K562 (cell line): ENCODE results near the gene CMIP. TPM values are rescaled to one million over a fixed set of nuclear protein-coding genes. Genes with fewer than 3 reads are reported as not detected.

Source experiments
- BCOR ChIP-seq: fragments of 450-650 bp; IDR thresholded peaks from 2 replicates; pipeline ENCODE4 v1.6.1; 2016
- ESRRB ChIP-seq: fragments of 250-450 bp; sonication (Bioruptor Pico); IDR thresholded peaks from 2 replicates; pipeline ENCODE4 v1.5.0; 2020; ENCODE audit warnings: mild to moderate bottlenecking, moderate library complexity, borderline replicate concordance
- FOSL1 ChIP-seq: fragments of 200-800 bp; sonication (Bioruptor generic); conservative IDR thresholded peaks from 2 replicates; pipeline ENCODE4 v1.6.1; 2016; ENCODE audit warnings: missing genetic modification characterization, missing compliant biosample characterization
- FUS ChIP-seq: fragments of 200-400 bp; formaldehyde crosslinking; optimal IDR thresholded peaks from 2 replicates; pipeline ENCODE3; 2017; ENCODE audit warnings: low read depth, low read length
- HBP1 ChIP-seq: fragments of 450-650 bp; formaldehyde crosslinking; IDR thresholded peaks from 2 replicates; pipeline ENCODE4 v1.4.0; 2022; ENCODE audit warnings: missing genetic modification characterization
- HDAC8 ChIP-seq: fragments of 450-650 bp; IDR thresholded peaks from 2 replicates; pipeline ENCODE4 v1.6.1; 2016; ENCODE audit warnings: mild to moderate bottlenecking, missing genetic modification characterization, moderate library complexity, missing compliant biosample characterization
- MCM7 ChIP-seq, 2 experiments: fragments of 450-650 bp; IDR thresholded peaks; 2 replicates each; pipeline ENCODE4 v1.6.1; 2016 to 2018
- NUFIP1 ChIP-seq: fragments of 450-650 bp; IDR thresholded peaks from 2 replicates; pipeline ENCODE4 v1.6.1; 2018; ENCODE audit not compliant: partially characterized antibody
- PHF8 ChIP-seq: fragments of 200-600 bp; sonication (generic); IDR thresholded peaks from 2 replicates; pipeline ENCODE4 v1.6.1; 2012; ENCODE audit warnings: mixed run types, mild to moderate bottlenecking, inconsistent platforms, low read length, moderate library complexity, borderline replicate concordance
- RBM34 ChIP-seq: fragments of 200-400 bp; formaldehyde crosslinking; IDR thresholded peaks from 2 replicates; pipeline ENCODE4 v1.6.1; 2018; ENCODE audit warnings: low read length, borderline replicate concordance; ENCODE audit not compliant: insufficient read depth
- RREB1 ChIP-seq: fragments of 250-450 bp; sonication (Bioruptor Pico); IDR thresholded peaks from 2 replicates; pipeline ENCODE4 v1.4.0; 2020
- ZNF24 ChIP-seq: fragments of 450-650 bp; IDR thresholded peaks from 2 replicates; pipeline ENCODE4 v1.6.1; 2016
- ZNF282 ChIP-seq: sonication (generic); formaldehyde crosslinking; IDR thresholded peaks from 2 replicates; pipeline ENCODE4 v1.8.1; 2023; ENCODE audit warnings: missing genetic modification reagents
- ZNF592 ChIP-seq: fragments of 450-650 bp; IDR thresholded peaks from 2 replicates; pipeline ENCODE4 v1.6.1; 2017; ENCODE audit warnings: antibody characterized with exemption, mild to moderate bottlenecking
- polyA plus RNA-seq, 8 experiments: library from polyadenylated mRNA; depleted of rRNA in 4 of 8; stranded (reverse) in 5 of 8; unstranded in 3 of 8; fragments of >200 nt; fragmentation: Nextera tagmentation in 2 of 8; fragmentation: Illumina TruSeq in 1 of 8; extraction: Ambion mirVana in 2 of 8; extraction: Trizol in 1 of 8; gene quantifications; 2 replicates each; pipeline versions ENCODE4 v1.2.1 to v1.2.3, GENCODE V29; 2011 to 2014; ENCODE audit warnings: inconsistent platforms in 1 of 8, missing spikeins in 1 of 8
- total RNA-seq, 7 experiments: library from RNA; depleted of rRNA in 6 of 7; stranded (reverse); fragments of >200 nt in 6 of 7; fragmentation: Illumina TruSeq in 2 of 7; extraction: Trizol in 2 of 7; gene quantifications; 2 replicates each; pipeline versions ENCODE4 v1.2.1 to v1.2.3, GENCODE V29; 2011 to 2021; ENCODE audit warnings: low replicate concordance in 1 of 7

Gene CMIP
- total and polyA plus RNA-seq, 9 of the 15 experiments (the other 6 are each of a cell fraction or from before 2014, with no cell fraction given) = 0.94 to 82.5 (median 10.3) TPM

GRCh38 chr16:81451753-81452680, 7.4 kb downstream of the CMIP start (continued):
- TF ChIP-seq ZNF592 (peak; percentile 88), ZNF282 (CRISPR knock-in tag) (no peak), BCOR (peak; percentile 21; the same call in 1 of the 2 replicates), RBM34 (no peak), RREB1 (CRISPR knock-in tag) (0 out of 2 replicates have a peak, but pooled peaks have one; percentile 40), ESRRB (CRISPR knock-in tag) (no peak), MCM7 (IDR thresholded peaks at IDR 0.05) (no peak), FUS (no peak), PHF8 (peak; percentile 14; the same call in 1 of the 2 replicates), NUFIP1 (peak; percentile 66), ZNF24 (0 out of 2 replicates have a peak, but pooled peaks have one; percentile 36), FOSL1 (no peak; the same call in 1 of the 2 replicates), HBP1 (no peak), HDAC8 (tag) (0 out of 2 replicates have a peak, but pooled peaks have one; percentile 39)
